DMS 273 (cell line): ENCODE results near the gene TPD52L2.
"Not testable (repeated sequence)": the region's sequence is repeated elsewhere in the genome, so short reads cannot be mapped to it uniquely, and the experiment has no call there.

Source experiments
- DNase-seq: peaks from one replicate; lab custom pipeline; 2025; ENCODE audit not compliant: unreplicated experiment; lab: John Stamatoyannopoulos, UW

TPD52L2 gene

GRCh38 chr20:63835021-63835858 lies 29.8 kb upstream of the TPD52L2 start:
- DNase-seq: peak; percentile 100

GRCh38 chr20:63836458-63837344 lies 28.4 kb upstream of the TPD52L2 start:
- DNase-seq: peak; percentile 94

- DNase-seq: peak; percentile 32
These were observed 27.6 kb upstream of the TPD52L2 start for GRCh38 chr20:63837479-63837878.

GRCh38 chr20:63839620-63840019 lies 25.4 kb upstream of the TPD52L2 start:
- DNase-seq: no peak

- no peak for DNase-seq
These were observed 24.7 kb upstream of the TPD52L2 start for GRCh38 chr20:63840405-63840828.

GRCh38 chr20:63842258-63842657 lies 22.8 kb upstream of the TPD52L2 start:
- DNase-seq: no peak

- no peak for DNase-seq
These were observed 21.8 kb upstream of the TPD52L2 start for GRCh38 chr20:63843222-63843621.

GRCh38 chr20:63843778-63844177 lies 21.3 kb upstream of the TPD52L2 start:
- peak; percentile 38 for DNase-seq

- no peak for DNase-seq
These were observed 20.5 kb upstream of the TPD52L2 start for GRCh38 chr20:63844511-63844991.

- peak; percentile 88 for DNase-seq
These were observed 18.8 kb upstream of the TPD52L2 start for GRCh38 chr20:63846128-63846771.

GRCh38 chr20:63846888-63847236 lies 18.2 kb upstream of the TPD52L2 start:
- no peak for DNase-seq

GRCh38 chr20:63847237-63848002 lies 17.6 kb upstream of the TPD52L2 start:
- peak; percentile 42 for DNase-seq

- DNase-seq: peak; percentile 35
These were observed 16.8 kb upstream of the TPD52L2 start for GRCh38 chr20:63848003-63848911.

- DNase-seq: no peak
These were observed 14.2 kb upstream of the TPD52L2 start for GRCh38 chr20:63850689-63851547.

- not testable (repeated sequence) for DNase-seq
These were observed 13.5 kb upstream of the TPD52L2 start for GRCh38 chr20:63851548-63851943.

- DNase-seq: not testable (repeated sequence)
These were observed 11.4 kb upstream of the TPD52L2 start for GRCh38 chr20:63853733-63854068.

- DNase-seq: no peak
These were observed 10.9 kb upstream of the TPD52L2 start for GRCh38 chr20:63854069-63854765.

- DNase-seq: no peak
These were observed 10.2 kb upstream of the TPD52L2 start for GRCh38 chr20:63854766-63855362.
